ENCODE data around the gene TBX1.

Gene TBX1

DNA sequence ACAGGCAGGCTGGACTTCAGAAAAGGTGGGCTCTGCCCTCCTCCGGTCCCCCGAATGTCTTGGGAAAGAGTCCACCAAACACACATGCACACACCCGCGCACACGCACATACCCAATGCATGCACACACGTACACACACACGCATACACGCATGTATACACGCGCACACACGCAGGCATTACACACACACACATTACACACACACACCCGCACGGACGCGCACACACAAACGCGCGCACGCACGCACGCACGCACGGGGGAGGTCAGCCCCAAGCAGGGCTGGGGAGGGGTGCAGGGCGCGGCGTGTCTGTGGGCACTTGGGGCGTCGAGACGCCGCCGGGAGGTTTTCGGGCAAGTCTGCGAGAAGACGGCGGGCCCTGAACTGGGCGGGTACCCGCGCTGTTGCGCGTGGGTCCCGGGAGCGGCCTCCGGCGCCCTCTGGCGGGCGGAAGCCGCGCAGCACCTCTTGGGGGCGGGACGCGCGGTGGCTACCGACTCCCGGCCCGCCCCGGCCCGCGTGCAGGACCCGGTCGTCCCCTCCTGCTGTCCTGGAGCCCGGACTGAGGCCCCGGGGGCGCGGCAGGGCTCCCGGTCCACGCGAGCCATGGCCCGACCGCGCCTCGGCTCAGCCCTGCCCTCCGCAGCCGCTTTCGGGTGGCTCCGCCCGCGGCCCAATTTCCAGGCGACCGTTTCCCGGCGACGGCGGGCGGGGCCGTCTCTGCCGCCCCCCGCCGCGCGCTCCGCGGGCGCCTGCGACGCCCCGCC lies 42.7 kb upstream of the TBX1 start:
- no peaks in the 10 kb centered on the region for H3K36me3 ChIP-seq (ENCODE audit: control insufficient read depth, insufficient read depth, low read length)
- no peaks in the 10 kb centered on the region for H3K9me3 ChIP-seq (ENCODE audit: control insufficient read depth, low read length)
- H3K4me1 ChIP-seq (ENCODE audit: control insufficient read depth, insufficient read depth, low read length) = peaks cover 6% of the 10 kb centered on the region
- H3K27me3 ChIP-seq (ENCODE audit: control insufficient read depth, insufficient read depth, low read length, poor library complexity, severe bottlenecking) = peaks cover 97% of the 10 kb centered on the region
- H3K4me3 ChIP-seq (ENCODE audit: insufficient read depth, low read depth, low read length) = peak overlapping the region; percentile 24
- H3K27ac ChIP-seq (ENCODE audit: insufficient read depth, low read depth, low read length, poor library complexity, severe bottlenecking) = no peak overlapping the region
- WGBS, 2 experiments = 18% methylated on average over 96 of the region's 96 CpGs

DNA sequence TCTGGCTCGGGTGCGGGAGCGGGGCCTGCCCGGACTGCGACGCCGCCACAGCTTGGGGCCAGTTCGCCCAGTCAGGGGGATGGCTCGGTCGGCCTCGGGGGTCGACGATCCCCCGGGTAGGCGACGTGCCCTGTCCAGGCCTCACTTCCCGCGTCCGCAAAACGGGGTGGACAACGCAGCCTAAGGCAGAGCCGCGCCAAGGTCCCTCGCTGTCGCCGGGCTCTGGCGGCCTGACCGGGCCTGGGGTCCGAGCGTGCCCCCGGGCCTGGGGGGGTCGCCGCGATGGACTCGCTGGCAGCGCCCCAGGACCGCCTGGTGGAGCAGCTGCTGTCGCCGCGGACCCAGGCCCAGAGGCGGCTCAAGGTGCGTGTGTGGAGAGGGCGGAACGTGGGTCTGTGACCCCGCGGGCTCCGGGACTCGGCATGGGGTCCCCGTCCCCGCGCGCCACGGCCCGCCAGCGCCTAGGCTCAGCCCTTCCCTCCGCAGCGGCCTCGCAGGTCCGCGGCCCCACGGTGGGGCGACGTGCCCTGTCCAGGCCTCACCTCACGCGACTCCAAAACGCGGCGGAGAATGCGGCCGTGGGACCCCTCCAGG lies 42.0 kb upstream of the TBX1 start:
- no peaks in the 10 kb centered on the region for H3K36me3 ChIP-seq (ENCODE audit: control insufficient read depth, insufficient read depth, low read length)
- H3K9me3 ChIP-seq (ENCODE audit: control insufficient read depth, low read length) = no peaks in the 10 kb centered on the region
- H3K27ac ChIP-seq (ENCODE audit: insufficient read depth, low read depth, low read length, poor library complexity, severe bottlenecking) = no peak overlapping the region
- WGBS, 2 experiments = 2 to 3% methylated on average over 70 of the region's 70 CpGs
- H3K4me1 ChIP-seq (ENCODE audit: control insufficient read depth, insufficient read depth, low read length) = peaks cover 12% of the 10 kb centered on the region
- peaks cover 97% of the 10 kb centered on the region for H3K27me3 ChIP-seq (ENCODE audit: control insufficient read depth, insufficient read depth, low read length, poor library complexity, severe bottlenecking)
- H3K4me3 ChIP-seq (ENCODE audit: insufficient read depth, low read depth, low read length) = peak overlapping the region; percentile 24

DNA sequence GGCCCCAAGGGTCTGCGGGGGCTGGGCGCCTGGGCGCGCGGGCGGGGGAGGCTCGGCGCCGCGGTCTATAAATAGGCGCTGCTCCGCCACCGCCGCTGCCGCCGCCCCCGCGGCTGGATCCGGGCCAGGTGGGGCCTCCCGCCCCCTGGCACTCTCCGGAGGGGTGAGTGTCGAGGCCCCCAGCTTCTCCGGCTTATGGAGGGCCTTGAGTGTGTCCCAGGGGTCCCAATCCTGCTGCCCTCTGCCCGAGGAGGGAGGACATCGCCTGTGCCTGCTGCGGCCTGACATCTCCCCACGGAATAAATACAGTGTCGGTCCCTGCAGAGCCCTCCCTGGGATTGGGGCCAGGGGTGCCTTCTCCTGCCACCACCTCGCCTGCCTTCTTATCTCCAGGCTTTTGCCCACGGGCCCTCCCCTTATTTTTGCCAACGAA lies 41.5 kb upstream of the TBX1 start:
- peaks cover 97% of the 10 kb centered on the region for H3K27me3 ChIP-seq (ENCODE audit: control insufficient read depth, insufficient read depth, low read length, poor library complexity, severe bottlenecking)
- WGBS, 2 experiments = 18 to 19% methylated on average over 31 of the region's 31 CpGs

DNA sequence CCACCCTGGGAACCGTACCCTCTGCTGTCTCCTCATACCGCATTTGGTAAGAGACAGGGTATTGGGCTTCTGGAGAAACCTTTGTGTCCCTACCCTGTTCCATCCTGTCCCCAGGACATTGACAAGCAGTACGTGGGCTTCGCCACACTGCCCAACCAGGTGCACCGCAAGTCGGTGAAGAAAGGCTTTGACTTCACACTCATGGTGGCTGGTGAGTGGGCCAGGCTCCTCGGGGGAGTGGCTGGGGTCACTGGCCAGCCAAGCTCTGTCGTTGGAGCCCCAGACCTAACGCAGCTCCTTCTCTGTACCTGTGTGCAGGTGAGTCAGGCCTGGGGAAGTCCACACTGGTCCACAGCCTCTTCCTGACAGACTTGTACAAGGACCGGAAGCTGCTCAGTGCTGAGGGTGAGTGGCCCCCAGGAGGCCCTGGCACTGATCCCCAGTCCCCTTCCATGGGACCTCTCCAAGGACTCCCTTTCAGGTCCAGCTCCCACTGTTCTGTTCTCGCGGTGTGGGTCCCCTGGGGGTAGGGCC lies 41.0 kb upstream of the TBX1 start:
- Histone ChIP-seq H3K27ac (ENCODE audit: insufficient read depth, low read depth, low read length, poor library complexity, severe bottlenecking) (no peak overlapping the region), H3K27me3 (ENCODE audit: control insufficient read depth, insufficient read depth, low read length, poor library complexity, severe bottlenecking) (peaks cover 98% of the 10 kb centered on the region), H3K4me1 (ENCODE audit: control insufficient read depth, insufficient read depth, low read length) (peaks cover 19% of the 10 kb centered on the region), H3K9me3 (ENCODE audit: control insufficient read depth, low read length) (no peaks in the 10 kb centered on the region), H3K4me3 (ENCODE audit: insufficient read depth, low read depth, low read length) (no peak overlapping the region), H3K36me3 (ENCODE audit: control insufficient read depth, insufficient read depth, low read length) (no peaks in the 10 kb centered on the region)
- 83 to 84% methylated on average over 12 of the region's 12 CpGs for WGBS, 2 experiments

More for the DNA sequence above, 41.5 kb upstream of the TBX1 start:
- no peaks in the 10 kb centered on the region for H3K36me3 ChIP-seq (ENCODE audit: control insufficient read depth, insufficient read depth, low read length)
- H3K27ac ChIP-seq (ENCODE audit: insufficient read depth, low read depth, low read length, poor library complexity, severe bottlenecking) = no peak overlapping the region
- H3K4me3 ChIP-seq (ENCODE audit: insufficient read depth, low read depth, low read length) = peak overlapping the region; percentile 24
- no peaks in the 10 kb centered on the region for H3K9me3 ChIP-seq (ENCODE audit: control insufficient read depth, low read length)
- peaks cover 15% of the 10 kb centered on the region for H3K4me1 ChIP-seq (ENCODE audit: control insufficient read depth, insufficient read depth, low read length)

DNA sequence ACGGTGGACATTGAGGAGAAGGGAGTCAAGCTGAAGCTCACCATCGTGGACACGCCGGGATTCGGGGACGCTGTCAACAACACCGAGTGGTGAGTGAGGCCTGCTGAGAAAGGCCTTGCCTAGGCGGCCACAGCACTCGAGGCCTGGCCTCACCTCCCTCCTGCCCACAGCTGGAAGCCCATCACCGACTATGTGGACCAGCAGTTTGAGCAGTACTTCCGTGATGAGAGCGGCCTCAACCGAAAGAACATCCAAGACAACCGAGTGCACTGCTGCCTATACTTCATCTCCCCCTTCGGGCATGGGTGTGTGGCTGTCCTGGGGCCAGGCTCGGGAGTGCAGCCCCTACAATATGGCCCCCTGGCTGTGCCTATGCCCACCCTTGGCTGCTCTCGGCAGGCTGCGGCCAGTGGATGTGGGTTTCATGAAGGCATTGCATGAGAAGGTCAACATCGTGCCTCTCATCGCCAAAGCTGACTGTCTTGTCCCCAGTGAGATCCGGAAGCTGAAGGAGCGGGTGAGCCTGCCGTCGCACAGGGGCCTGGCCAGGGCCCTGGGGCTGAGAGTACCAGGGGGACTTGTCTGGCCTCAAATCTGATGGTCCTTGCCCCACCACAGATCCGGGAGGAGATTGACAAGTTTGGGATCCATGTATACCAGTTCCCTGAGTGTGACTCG lies 40.3 kb upstream of the TBX1 start:
- peaks cover 98% of the 10 kb centered on the region for H3K27me3 ChIP-seq (ENCODE audit: control insufficient read depth, insufficient read depth, low read length, poor library complexity, severe bottlenecking)

DNA sequence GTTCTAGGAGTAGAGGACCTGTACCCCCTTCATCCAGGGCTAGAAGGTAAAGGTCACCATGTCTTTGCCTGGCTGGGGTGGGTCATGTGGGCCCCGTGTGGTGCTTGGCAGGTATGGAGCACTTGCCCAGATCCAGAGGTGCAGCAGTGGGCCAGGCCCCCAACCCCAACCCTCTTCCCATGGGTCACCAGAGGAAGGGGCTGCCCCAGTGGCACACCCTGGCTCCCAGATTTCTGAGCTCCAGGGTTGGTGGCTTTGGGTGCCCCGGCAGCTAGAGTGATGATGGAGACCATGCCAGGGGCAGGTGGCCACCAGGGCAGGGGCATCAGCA lies 39.6 kb upstream of the TBX1 start:
- Histone ChIP-seq H3K36me3 (ENCODE audit: control insufficient read depth, insufficient read depth, low read length) (no peaks in the 10 kb centered on the region), H3K4me3 (ENCODE audit: insufficient read depth, low read depth, low read length) (no peak overlapping the region), H3K9me3 (ENCODE audit: control insufficient read depth, low read length) (no peaks in the 10 kb centered on the region), H3K27me3 (ENCODE audit: control insufficient read depth, insufficient read depth, low read length, poor library complexity, severe bottlenecking) (peaks cover 98% of the 10 kb centered on the region), H3K4me1 (ENCODE audit: control insufficient read depth, insufficient read depth, low read length) (peaks cover 20% of the 10 kb centered on the region), H3K27ac (ENCODE audit: insufficient read depth, low read depth, low read length, poor library complexity, severe bottlenecking) (no peak overlapping the region)
- 84 to 93% methylated on average over 2 of the region's 2 CpGs for WGBS, 2 experiments

More for the DNA sequence above, 40.3 kb upstream of the TBX1 start:
- Histone ChIP-seq H3K4me3 (ENCODE audit: insufficient read depth, low read depth, low read length) (no peak overlapping the region), H3K36me3 (ENCODE audit: control insufficient read depth, insufficient read depth, low read length) (no peaks in the 10 kb centered on the region), H3K27ac (ENCODE audit: insufficient read depth, low read depth, low read length, poor library complexity, severe bottlenecking) (no peak overlapping the region), H3K9me3 (ENCODE audit: control insufficient read depth, low read length) (no peaks in the 10 kb centered on the region), H3K4me1 (ENCODE audit: control insufficient read depth, insufficient read depth, low read length) (peaks cover 20% of the 10 kb centered on the region)
- WGBS, 2 experiments = 86 to 88% methylated on average over 26 of the region's 26 CpGs

DNA sequence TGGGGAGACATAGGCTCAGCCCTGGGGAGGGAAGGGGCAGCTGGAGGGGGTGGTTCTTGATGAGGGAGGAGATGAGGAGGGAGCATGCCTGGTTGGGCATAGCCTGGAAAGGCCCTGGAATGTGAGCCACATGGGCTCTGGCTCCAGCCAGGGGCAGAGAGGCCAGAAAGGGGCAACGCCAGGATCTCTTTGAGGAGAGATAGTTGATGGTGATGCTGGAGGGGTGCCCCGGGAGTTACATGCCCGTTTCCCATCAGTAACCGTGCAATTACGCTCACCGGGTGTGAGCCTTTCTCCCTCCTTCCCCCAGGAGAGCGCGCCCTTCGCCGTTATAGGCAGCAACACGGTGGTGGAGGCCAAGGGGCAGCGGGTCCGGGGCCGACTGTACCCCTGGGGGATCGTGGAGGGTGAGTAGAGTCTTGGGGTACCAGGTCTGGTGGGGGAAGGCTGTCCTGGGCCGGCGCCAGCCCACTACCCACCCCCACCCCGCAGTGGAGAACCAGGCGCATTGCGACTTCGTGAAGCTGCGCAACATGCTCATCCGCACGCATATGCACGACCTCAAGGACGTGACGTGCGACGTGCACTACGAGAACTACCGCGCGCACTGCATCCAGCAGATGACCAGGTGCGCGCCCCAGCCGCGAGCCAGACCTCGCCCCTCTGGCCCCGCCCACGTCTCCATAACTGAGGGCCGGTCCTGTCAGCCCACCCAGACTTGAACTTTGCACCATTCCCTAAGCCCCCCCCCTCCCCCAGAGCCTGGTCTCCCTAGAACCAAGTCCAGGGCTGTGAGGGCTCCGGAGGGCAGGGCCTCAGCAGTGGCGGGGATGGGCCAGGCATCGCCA lies 39.0 kb upstream of the TBX1 start:
- peaks cover 98% of the 10 kb centered on the region for H3K27me3 ChIP-seq (ENCODE audit: control insufficient read depth, insufficient read depth, low read length, poor library complexity, severe bottlenecking)

DNA sequence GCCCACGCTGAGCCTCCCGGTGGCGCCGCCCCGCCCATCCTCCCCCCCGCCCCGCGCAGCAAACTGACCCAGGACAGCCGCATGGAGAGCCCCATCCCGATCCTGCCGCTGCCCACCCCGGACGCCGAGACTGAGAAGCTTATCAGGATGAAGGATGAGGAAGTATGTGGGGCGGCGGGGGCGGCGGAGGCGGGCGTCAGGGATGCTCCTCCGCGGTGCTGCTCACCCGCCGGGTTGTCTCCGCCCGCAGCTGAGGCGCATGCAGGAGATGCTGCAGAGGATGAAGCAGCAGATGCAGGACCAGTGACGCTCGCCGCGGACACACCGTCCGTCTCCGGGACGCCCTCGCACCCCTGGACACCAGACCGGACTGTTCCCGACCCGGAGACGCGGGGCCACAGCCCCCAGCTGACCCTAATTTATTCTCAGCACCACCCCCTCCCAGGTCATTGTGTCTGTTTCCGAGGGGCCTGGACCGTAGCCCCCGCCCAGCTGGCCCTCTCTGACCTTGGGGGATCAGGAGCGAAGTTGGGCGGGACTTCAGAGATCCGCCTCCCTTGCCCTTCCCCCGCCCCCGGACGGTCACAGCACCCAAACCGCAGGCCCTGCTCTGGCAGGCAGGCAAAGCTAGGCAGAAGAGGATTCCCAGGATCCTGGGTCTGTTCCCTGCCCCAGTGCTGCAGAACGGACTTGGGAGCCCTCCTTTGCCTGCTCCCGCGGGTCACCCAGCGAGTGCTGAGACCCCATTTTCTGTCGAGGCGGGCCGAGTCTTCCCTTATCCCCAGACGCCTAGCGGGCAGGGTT lies 38.2 kb upstream of the TBX1 start:
- Histone ChIP-seq H3K4me3 (ENCODE audit: insufficient read depth, low read depth, low read length) (no peak overlapping the region), H3K9me3 (ENCODE audit: control insufficient read depth, low read length) (no peaks in the 10 kb centered on the region), H3K27me3 (ENCODE audit: control insufficient read depth, insufficient read depth, low read length, poor library complexity, severe bottlenecking) (peaks cover 100% of the 10 kb centered on the region), H3K36me3 (ENCODE audit: control insufficient read depth, insufficient read depth, low read length) (no peaks in the 10 kb centered on the region), H3K27ac (ENCODE audit: insufficient read depth, low read depth, low read length, poor library complexity, severe bottlenecking) (no peak overlapping the region), H3K4me1 (ENCODE audit: control insufficient read depth, insufficient read depth, low read length) (peaks cover 20% of the 10 kb centered on the region)
- WGBS, 2 experiments = 2% methylated on average over 60 of the region's 60 CpGs

More for the DNA sequence above, 39.0 kb upstream of the TBX1 start:
- H3K27ac ChIP-seq (ENCODE audit: insufficient read depth, low read depth, low read length, poor library complexity, severe bottlenecking) = no peak overlapping the region
- H3K4me3 ChIP-seq (ENCODE audit: insufficient read depth, low read depth, low read length) = peak overlapping the region; percentile 13
- H3K9me3 ChIP-seq (ENCODE audit: control insufficient read depth, low read length) = no peaks in the 10 kb centered on the region
- 9 to 10% methylated on average over 44 of the region's 44 CpGs for whole genome bisulfite sequencing, 2 experiments
- peaks cover 20% of the 10 kb centered on the region for H3K4me1 ChIP-seq (ENCODE audit: control insufficient read depth, insufficient read depth, low read length)
- no peaks in the 10 kb centered on the region for H3K36me3 ChIP-seq (ENCODE audit: control insufficient read depth, insufficient read depth, low read length)

DNA sequence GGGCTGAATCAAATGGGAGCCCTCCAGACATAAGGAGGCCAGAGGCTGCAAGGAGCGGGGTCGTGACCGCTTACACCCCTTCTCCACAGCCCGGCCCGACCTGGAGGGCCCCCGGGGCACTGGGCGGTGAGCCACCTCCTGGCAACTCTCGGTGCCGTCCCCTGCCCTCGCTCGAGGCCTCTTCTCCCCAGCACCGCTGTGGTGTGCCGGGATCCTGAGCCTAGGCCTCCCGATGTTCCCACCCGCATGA lies 37.7 kb upstream of the TBX1 start:
- H3K36me3 ChIP-seq (ENCODE audit: control insufficient read depth, insufficient read depth, low read length) = no peaks in the 10 kb centered on the region
- WGBS, 2 experiments = 3 to 4% methylated on average over 15 of the region's 15 CpGs
- no peak overlapping the region for H3K27ac ChIP-seq (ENCODE audit: insufficient read depth, low read depth, low read length, poor library complexity, severe bottlenecking)
- H3K27me3 ChIP-seq (ENCODE audit: control insufficient read depth, insufficient read depth, low read length, poor library complexity, severe bottlenecking) = peaks cover 100% of the 10 kb centered on the region
- peaks cover 20% of the 10 kb centered on the region for H3K4me1 ChIP-seq (ENCODE audit: control insufficient read depth, insufficient read depth, low read length)
- H3K9me3 ChIP-seq (ENCODE audit: control insufficient read depth, low read length) = no peaks in the 10 kb centered on the region
- peak overlapping the region; percentile 25 for H3K4me3 ChIP-seq (ENCODE audit: insufficient read depth, low read depth, low read length)
